HG03066 (cell line): ENCODE measurements around the gene IGDCC3.
"Not testable (repeated sequence)": the region's sequence is repeated elsewhere in the genome, so short reads cannot be mapped to it uniquely, and the experiment has no call there.

Experiments used
- ATAC-seq: cut with Tn5 transposase; IDR thresholded peaks from one replicate; pipeline ENCODE4 v1.9.1; 2021; ENCODE audit warnings: low read depth; ENCODE audit not compliant: unreplicated experiment

IGDCC3 gene

DNA sequence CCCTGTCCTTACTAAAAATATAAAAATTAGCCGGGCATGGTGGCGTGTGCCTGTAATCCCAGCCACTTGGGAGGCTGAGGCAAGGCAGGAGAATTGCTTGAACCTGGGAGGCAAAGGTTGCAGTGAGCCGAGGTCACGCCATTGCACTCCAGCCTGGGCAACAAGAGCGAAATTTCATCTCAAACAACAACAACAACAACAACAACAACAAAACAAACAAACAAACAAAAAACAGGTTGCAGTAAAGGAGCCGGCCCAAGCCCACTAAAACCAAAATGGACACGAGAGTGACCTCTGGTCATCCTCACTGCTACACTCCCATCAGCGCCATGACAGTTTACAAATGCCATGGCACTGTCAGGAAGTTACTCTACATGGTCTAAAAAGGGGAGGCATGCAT lies 30.0 kb downstream of the IGDCC3 start:
- not testable (repeated sequence) for ATAC-seq

DNA sequence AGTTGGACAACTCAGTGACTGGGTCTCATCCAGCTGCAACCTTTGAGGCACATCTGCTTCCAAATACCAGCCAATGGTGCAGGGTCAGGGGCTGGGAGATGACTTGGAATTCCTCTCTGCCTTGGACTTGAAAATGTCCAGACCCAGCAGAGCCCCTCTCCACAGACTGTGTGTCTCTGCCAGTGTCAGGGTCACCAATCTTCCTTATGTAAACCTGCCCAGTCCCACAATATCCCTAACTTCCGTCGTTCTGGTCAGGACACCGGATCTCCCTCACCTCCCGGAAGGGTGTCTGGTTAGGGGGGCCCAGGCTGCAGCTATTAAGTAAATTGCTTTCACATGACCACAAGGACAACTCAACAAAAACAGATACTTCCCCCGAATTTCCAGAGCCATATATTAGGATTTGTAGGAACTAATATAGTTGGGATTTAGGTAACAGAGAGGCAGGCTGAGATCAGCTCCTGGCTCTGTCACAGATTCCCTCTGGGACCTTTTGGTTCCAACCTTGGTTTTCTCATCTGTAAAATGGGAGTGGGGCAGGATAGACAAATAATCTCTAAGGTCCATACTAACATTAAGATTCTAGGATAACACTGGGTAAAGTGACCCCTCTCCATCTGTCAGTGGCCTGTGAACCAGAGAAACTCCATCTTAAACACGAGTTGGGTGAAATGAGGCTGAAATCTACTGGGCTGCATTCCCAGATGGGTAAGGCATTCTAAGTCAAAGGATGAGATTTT lies 30.8 kb downstream of the IGDCC3 start:
- ATAC-seq = no peak

DNA sequence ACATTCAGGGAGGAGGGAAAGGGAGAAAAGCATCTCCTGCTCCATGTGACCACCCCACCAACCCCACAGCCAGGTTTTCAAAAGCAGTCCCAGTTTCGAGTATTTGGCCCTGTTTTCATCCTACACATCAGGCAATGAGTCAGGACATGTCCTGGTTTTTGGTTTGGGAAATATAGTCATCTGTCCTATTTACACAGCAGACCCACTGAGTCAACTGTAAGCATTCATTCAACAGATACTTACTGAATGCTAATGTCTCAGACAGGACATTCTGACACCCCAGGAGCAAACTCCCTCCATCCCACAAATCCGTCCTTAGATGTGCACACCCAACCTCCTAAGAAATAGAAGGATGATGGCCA lies 32.9 kb downstream of the IGDCC3 start:
- no peak for ATAC-seq

DNA sequence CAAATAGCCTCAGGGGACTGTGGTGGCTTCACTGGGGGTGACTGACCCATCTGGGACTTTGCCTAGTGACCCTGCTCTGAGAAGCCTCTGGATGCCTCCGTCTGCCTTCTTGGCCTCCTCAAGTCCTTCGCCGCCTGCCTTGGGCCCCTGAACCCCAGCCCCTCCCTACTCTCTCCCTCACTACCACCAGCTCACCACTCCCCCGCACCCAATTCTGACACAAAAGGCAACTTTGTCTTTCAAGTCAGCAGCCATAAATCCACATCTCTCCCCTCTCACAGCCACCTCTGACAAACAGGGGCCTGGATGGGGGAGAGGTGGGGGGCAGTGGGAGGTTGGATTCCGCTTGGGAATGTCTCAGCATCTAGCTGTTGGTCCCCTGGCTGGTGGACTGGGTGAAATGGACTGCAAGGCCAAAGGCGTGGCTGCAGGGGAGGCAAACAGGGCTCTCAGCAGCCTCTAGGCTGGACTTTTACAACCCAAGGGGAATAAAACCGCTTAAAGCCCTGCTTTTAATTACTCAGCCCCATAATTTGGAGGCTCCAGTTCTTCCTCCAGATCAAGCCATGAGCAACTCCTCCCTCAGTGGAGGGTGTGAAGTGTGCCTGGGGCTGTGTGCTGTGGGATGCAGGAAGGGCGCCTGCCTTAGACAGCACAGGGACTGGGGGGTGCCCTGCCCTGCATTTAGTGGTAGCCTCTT lies 33.4 kb downstream of the IGDCC3 start:
- ATAC-seq = no peak

DNA sequence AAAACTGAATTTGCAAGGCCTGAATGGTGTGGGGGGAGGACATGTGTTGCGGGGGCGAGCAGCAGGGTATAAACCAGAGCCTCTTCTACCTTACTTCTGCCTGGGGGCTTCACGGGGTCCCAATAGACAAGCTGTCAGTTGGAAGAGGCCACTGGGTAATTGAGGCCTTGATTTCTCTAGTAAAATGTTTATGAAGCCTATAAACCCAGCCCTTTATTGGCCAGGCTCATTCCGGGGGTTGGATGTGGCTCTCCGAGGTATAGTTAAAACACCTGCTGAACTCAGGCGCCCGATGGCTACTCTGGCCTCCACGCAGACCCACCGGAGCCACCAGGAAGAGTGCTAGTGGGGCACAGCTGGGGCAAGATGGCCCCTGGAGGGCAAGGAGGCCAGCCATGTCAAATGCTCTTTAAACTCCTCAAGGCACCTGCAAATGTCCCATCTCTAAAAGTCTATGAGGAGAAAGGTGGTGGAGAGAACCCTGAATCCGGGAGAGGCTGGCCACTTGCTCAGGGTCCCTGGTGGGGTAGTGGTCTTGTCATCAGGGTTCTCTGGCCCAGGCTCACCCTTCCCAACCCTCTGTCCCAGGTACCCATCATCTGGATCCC lies 34.3 kb downstream of the IGDCC3 start:
- no peak for ATAC-seq

DNA sequence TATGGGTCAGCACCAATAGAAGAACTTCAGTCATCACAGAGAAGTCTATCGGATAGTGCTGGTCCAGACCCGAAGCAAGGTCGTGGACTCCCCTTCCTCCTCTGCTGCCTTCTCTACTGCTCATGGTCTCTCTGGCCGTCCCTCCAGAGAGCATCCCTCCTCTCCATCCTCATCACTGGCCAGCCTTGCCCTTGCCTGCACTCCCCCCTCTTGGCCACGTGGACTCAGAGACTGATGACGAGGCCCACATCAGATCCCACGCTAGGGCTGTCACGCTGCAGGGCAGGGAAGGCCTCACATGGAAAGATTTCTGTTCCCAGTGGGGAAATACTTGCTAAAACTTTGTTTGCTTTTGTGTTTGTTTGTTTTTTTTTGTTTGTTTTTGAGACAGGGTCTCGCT lies 35.3 kb downstream of the IGDCC3 start:
- no peak for ATAC-seq

DNA sequence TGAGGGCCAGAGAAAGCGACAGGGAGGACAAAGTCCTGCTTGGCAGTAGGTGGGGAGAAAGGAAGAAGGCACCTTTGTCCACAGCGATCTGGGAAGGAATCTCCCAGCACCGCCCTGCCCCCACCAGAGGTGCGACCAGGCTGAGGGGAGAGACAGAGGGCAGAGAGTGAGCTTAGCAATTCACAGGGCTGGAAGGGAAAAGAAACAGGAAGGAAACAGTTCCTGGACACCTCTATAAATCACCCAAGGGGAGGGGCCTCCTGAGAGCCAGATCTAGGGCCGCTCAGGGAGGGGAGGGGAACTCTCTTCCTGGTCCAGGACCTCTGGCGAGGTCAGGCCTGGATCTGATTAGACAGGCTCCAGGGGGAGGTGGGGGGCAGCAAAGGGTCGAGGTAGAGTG lies 37.9 kb downstream of the IGDCC3 start:
- no peak for ATAC-seq

DNA sequence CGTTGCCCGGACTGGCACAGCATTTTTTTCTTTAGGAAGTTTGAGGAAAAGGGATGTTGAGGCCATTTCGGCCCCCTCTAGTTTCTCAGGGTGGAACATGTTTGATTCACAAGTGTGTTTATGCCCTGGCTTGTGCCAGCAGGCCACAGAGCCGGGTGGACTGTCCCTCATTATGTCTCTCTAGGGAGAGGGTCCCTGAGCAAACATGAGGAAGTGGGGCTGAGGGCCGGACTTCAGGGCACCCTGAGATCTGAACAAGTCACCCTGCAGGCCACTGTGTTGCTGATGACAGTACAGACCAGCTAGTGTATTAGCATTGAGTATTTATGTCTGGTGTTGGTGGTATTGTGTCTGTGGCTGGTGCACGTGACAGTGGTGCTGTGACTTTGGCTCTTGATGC lies 38.4 kb downstream of the IGDCC3 start:
- ATAC-seq = no peak

DNA sequence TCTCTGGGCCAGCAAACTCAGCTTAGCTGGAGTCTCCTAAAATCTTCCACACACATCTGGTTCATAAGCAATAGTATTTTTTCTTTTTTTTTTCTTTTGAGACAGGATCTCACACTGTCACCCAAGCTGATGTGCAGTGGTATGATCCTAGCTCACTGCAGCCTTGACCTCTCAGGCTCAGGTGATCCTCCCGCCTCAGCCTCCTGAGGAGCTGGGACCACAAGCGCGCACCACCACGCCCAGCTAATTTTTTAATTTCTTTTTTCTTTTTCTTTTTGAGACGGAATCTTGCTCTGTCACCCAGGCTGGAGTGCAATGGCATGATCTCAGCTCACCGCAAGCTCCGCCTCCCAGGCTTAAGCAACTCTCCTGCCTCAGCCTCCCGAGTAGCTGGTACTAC lies 39.0 kb downstream of the IGDCC3 start:
- no peak for ATAC-seq

DNA sequence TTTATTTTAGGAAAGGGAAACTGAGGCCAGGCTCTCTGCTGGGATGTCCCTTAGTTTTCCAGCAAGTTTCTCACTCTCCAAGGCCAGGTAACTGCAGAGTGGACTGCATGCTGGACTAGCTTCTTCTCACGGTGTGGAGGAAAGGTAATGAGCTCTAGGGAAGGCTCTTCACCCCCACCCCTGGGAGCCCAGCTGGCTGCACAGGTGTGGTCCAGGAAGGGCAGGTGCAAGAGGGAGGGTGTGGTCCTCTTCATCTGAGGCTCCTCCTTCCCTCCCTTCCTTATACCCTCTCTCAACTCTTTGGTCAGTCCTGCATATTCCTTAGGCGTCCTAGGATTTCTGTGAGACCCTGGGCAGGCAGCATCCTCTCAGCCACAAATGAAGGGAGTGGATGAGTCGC lies 39.4 kb downstream of the IGDCC3 start:
- no peak for ATAC-seq

DNA sequence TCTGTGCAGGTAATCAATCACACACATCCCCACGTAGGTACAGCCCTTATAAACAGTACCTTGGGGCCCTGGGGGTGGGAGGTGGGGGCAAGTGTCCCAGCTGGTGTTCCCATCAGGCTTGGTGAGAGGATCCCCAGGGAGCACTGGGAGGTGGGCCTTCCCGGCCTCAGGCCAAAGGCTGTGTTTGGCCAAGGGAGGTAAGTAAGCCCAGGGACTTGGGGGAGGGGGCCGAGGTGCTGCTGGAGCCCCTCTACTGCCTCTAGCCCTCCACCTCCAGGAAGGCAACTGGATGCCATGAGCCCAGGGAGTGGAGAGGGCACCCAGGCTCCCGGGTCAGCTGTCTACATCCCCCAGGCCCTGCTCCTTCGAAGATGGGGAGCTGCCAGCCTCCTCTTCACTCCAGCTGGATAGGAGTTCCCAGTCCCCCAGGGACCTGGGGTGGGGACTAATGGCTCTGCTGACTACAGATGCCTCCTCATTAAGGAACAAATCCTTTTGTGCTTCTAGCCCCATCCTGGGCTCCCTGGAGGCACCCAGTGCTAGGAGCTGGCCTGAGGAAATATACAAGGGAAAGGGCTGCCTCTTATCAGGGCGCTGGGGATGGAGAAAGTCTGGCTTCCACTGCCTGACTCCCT lies 40.2 kb downstream of the IGDCC3 start:
- no peak for ATAC-seq

DNA sequence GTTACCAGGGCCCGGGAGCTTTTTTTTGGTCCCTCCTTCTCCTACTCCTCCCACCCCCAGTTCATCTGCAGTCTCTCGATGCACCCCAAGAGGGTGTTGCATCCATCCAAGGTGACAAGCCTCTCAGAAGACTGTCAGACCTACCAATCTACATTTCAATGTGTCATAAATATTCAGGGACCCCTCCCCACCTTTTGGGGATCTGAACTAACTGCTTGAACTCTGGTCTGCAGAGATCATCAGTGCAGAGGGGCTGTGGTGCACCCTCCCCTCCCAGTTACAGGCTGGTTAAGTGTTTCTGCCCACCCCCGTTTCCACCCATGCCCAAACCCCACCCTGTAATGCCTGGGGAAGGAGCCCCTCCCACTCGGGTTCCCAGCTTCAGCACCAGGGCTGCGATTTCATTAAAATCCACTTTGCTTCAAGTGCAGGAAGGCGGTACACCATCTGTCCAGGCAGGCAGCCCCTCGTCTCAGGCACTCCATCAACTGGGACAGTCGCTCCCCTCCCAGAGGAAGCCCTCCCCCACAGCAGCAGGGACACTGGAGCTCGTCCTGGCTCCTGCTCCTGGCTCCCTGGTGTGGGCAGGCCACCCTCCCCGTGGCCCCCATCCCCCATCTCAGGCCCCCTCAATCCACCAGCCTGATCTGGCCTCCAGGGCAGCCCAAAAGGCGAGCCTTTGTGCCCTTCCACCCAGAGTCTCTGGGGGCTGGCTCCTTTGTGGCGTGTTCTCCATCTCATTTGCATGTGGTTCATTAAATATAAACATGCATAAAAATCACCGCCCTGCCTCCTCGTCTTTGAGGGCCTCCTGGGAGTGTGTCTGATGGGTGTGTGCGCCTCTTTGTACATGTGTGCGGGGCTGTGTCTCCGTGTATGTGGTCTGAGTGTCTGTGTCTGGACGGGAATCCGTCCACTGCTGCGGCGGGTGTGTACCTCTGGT lies 41.0 kb downstream of the IGDCC3 start:
- no peak for ATAC-seq

DNA sequence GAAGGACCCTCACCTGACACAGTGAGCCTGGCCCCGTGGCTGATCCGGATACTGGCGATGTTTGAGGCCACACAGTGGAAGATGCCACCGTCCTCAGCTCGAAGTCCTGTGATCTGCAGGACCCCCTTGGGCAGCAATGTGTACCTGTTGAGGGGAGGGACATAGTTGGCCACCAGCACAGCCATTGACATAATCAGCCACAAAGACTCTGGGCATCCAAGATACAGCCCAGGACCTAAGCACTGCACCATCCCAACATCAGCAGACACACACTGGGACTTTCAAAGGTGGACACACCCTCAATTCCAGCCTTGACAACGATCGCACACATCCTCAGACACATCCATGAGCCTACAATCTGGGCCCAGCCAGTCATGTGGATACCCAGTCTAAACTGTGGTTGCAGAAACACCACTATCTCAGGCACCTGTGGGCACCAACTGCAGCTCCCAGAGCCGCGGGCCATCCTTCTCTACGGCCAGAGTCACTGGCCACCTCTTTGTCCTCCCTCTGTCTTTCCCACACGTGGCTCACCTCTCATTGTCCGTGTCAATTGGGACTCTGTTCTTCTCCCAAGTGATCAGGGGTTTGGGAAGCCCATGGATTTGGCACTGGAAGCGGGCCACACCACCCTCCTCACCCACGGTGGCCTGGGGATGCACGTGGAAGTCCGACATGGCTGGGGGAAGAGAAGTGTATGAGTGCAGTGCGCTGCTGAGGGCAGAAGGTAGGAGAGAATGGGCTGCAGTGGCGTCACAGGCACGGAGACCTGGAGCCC lies 42.3 kb downstream of the IGDCC3 start:
- ATAC-seq = no peak

DNA sequence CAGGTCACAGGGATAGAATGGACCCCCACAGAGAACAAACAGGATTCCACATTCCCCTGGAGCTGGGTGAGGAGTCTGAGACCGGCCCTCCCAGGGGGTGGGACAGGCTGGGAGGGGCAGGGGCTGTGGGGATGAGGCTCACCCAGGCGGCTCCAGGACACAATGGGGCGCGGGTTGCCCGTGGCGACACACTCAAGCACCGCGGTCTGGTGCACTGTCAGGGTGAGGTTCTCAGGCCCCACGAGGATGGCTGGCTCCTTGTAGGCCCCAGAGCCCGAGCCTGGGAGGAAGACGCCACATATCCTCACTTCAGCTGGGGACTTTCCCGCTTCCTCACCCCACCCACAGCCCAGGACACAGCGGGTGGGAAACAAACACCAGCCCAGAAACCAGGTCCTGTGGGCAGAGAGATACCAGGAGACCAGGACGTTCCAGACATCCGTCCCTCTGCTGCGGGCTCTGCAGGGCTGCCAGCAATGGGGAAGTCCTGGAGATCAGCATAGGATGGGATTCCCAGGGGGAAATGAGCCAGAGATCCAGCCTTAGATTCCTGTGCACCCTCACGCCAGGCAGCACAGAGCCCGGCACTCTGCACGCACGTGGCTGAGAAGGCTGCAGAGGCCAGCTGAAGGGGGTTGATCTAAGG lies 43.1 kb downstream of the IGDCC3 start:
- no peak for ATAC-seq

DNA sequence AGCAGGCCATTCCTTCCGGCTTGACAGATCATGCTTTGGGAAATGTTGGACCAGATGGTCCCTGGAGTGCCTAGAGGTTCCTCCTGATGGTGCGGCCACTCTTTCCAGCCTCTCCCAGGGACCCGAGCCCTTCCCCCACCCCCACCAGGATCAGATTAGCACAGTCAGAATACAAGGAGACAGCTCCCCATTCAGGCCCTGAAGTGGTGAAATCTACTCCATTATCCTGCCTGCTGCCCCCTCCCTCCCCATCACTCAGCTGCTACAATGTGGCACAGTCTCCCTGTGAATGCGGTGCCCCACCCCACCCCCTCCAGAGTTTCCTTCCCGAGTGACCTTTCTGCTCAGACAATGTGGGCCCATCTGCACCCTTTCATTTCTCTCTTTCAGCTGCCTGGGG lies 43.9 kb downstream of the IGDCC3 start:
- no peak for ATAC-seq

DNA sequence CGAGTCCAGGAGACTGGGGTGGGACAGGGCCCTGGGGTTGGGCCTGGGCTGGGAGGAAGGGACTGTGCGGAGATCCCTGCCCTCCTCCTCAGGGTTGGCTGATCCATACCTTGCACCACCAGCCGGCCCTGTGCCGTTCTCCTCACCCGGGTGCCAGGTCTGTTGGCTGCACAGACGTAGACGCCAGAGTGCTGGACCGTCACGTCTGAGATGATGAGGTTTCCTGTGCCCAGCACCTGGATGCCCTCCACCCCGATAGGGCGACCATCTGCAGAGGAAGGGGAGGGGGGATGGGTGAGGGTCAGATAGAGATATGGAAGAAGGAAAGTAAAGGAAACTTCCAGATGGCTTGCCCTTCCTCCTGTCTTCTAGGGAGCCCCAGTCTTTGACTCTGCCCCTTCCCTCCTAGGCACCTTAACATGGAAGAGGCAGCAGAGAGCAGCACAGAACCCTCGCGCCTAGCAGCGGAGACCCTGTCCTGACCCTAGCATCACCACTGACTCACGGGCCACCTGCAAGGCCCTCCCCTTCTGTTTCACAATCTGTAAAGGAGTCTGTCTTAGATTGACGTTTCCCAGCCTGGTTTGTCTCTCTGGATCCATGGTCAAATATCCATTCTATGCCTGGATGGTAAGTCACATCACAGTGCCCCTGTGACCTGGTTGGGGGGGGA lies 44.5 kb downstream of the IGDCC3 start:
- no peak for ATAC-seq

DNA sequence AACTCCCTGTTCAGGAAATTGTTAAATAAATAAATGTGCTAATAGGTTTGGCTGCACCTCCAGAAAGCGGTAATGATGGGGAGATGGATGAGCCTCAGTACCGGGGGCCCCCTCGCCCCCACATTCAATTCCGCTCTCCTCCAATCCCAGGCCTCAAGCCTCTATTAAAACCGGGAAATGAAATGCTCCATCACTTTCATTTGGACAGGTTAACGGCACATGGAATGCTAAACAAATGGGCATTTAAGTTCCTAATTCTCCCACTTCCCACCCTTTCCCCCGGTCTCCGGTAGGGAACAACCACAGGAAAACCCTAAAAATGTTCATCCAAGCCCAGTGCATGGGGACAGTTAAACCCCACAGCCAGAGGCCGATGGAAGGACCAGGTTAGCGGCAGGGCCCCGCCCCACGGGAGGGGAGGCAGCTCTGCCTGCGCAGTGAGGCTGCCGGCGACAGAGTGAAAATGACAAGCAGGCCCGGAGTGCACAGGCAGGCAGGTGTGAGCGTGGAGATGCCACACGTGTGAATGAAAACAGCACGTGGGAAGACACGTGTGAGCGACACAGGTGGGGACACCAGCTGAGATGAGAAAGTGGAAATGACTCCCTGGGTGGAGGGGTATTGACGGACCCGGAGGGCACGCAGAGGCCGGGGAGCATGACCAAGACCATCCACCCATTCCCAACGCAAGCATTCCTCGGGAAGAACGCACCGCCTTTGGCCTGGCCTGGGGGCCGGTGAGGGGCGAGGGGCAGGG lies 45.2 kb downstream of the IGDCC3 start:
- ATAC-seq = no peak

DNA sequence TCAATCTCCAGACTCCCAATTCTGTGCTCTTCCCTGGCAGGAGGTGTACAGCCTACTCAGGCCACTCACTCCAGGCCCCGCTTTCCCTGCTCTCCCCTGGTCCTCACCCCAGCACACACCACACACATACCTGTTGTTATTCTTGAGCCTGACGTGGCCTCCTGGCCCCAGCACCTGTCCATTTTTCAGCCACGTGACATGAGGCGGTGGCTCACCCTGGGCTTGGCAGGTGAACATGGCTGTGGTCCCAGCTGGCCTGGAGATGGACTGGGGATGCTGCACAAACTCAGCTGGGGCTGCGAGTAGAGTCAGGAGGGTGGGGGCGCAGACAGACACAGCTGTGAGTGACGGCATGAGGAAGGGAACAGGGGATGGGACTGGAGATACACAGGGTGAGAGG lies 46.0 kb downstream of the IGDCC3 start:
- no peak for ATAC-seq
